ENCODE results near the gene CRTC3. TPM values are rescaled to one million over a fixed set of nuclear protein-coding genes. Genes with fewer than 3 reads are reported as not detected.

Gene CRTC3
- total and polyA plus RNA-seq, 4 donors = 5.1 to 16.8 (median 7.6) TPM

DNA sequence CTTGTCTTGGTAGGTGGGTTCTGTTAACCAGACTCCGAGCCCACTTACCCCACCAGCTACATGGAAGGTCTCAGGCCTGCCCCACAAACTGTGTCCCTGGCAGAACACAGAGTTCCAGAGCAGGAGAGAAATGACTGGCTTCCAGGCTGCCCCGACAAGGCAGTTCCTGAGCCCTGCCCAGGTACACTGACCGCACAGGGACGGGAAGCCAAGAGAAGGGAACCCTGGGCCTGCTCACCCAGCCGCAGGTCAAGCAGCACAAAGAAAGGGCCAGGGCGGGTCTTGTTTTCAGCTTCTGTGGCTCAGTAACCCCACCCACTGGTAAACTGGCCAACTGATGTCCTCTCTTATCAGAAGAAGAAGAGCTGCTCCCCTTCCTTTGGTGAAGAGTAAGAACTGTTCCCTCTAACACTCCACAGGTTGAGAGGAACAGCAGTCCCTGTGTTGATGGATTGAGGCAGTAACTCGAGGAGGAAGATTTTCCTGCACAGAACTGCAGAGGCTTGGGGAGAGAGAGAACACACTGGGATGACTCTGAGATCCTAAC is 68.4 kb downstream of the CRTC3 start (continued):
- TF ChIP-seq, protein P1, sequence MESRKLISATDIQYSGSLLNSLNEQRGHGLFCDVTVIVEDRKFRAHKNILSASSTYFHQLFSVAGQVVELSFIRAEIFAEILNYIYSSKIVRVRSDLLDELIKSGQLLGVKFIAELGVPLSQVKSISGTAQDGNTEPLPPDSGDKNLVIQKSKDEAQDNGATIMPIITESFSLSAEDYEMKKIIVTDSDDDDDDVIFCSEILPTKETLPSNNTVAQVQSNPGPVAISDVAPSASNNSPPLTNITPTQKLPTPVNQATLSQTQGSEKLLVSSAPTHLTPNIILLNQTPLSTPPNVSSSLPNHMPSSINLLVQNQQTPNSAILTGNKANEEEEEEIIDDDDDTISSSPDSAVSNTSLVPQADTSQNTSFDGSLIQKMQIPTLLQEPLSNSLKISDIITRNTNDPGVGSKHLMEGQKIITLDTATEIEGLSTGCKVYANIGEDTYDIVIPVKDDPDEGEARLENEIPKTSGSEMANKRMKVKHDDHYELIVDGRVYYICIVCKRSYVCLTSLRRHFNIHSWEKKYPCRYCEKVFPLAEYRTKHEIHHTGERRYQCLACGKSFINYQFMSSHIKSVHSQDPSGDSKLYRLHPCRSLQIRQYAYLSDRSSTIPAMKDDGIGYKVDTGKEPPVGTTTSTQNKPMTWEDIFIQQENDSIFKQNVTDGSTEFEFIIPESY (IDR thresholded peaks at IDR 0.05) = no peak
- TF ChIP-seq FOXA2 (IDR thresholded peaks at IDR 0.05) (no peak), RXRA (IDR thresholded peaks at IDR 0.05) (peak in 1 of 2 donors; percentile 42)

DNA sequence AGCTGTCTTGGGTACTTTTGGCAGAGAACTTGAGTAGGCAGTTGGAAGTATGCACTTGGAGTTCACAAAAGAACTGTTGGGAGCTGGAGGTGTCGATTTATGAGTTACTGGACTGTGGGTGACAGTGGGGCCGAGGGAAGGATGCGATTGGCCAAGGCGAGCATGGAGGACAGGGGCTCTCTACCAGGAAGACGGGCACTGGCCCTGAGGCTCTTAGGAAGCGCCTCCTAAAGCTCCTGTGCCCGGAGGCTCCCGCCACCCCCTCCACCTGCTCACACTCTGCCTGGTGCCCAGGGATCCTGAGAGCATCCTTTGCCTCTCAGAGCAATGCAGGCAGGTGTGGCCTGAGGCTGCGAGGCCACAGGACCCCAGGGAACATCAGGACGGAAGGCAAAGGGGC is 69.0 kb downstream of the CRTC3 start:
- no peak for TF ChIP-seq YY1 (IDR thresholded peaks at IDR 0.05)
- TF ChIP-seq NR2F2 (IDR thresholded peaks at IDR 0.05) = no peak
- TF ChIP-seq HNF4G (IDR thresholded peaks at IDR 0.05) = no peak
- H3K4me1 ChIP-seq (ENCODE audit: control insufficient read depth in 4 of 4, insufficient read depth in 4 of 4, low read length in 3 of 4) = peaks cover 10 to 27% (median 20%) of the 10 kb centered on the region in 4 donors
- 97% methylated on average over 10 of the region's 10 CpGs for WGBS
- no peaks in the 10 kb centered on the region for H3K9me3 ChIP-seq (ENCODE audit: control insufficient read depth in 4 of 4, low read length in 3 of 4)
- H3K27me3 ChIP-seq (ENCODE audit: control insufficient read depth in 4 of 4, insufficient read depth in 4 of 4, low read length in 3 of 4) = no peaks in the 10 kb centered on the region
- H3K4me3 ChIP-seq (ENCODE audit: low read depth in 1 of 3, low read length in 3 of 3) = no peak overlapping the region
- H3K9ac ChIP-seq (ENCODE audit: low read depth in 1 of 2, low read length in 2 of 2) = no peak overlapping the region
- H3K36me3 ChIP-seq (ENCODE audit: control insufficient read depth in 4 of 4, insufficient read depth in 3 of 4, low read depth in 1 of 4, low read length in 3 of 4) = peaks cover 0 to 3% (median 1%) of the 10 kb centered on the region in 4 donors
- no peak for DNase-seq (ENCODE audit: low spot score)
- no peak overlapping the region for H3K27ac ChIP-seq (ENCODE audit: low read depth in 1 of 2, low read length in 2 of 2)

DNA sequence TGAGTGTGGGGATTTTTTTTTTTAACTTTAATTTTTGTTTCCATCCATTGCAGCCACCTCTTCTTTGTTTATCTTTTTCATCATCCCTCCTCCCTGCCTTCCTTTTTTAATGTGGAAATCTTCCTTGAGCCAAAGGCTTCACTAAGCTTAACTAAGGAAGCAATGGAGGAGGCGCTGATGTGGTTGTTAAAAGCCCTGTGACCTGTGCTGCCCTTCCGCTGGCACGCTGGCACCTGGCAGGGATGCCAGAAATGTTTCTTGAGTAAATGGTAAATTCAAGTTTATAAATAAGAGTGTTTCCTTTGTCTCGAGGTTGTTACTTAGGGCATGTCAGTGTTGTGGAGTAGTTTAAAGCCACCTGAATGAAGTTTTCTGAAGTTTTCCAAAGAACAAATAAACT is 69.4 kb downstream of the CRTC3 start:
- Histone ChIP-seq H3K9ac (ENCODE audit: low read depth in 1 of 2, low read length in 2 of 2) (no peak overlapping the region), H3K36me3 (ENCODE audit: control insufficient read depth in 4 of 4, insufficient read depth in 3 of 4, low read depth in 1 of 4, low read length in 3 of 4) (peaks cover 0 to 3% (median 1%) of the 10 kb centered on the region in 4 donors), H3K27me3 (ENCODE audit: control insufficient read depth in 4 of 4, insufficient read depth in 4 of 4, low read length in 3 of 4) (no peaks in the 10 kb centered on the region), H3K4me1 (ENCODE audit: control insufficient read depth in 4 of 4, insufficient read depth in 4 of 4, low read length in 3 of 4) (peaks cover 6 to 22% (median 17%) of the 10 kb centered on the region in 4 donors), H3K27ac (ENCODE audit: low read depth in 1 of 2, low read length in 2 of 2) (no peak overlapping the region), H3K4me3 (ENCODE audit: low read depth in 1 of 3, low read length in 3 of 3) (no peak overlapping the region), H3K9me3 (ENCODE audit: control insufficient read depth in 4 of 4, low read length in 3 of 4) (no peaks in the 10 kb centered on the region)
- no peak for TF ChIP-seq FOXA2 (IDR thresholded peaks at IDR 0.05)
- TF ChIP-seq, protein P2, sequence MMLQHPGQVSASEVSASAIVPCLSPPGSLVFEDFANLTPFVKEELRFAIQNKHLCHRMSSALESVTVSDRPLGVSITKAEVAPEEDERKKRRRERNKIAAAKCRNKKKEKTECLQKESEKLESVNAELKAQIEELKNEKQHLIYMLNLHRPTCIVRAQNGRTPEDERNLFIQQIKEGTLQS (IDR thresholded peaks at IDR 0.05) = no peak
- no peak for TF ChIP-seq RAD21 (IDR thresholded peaks at IDR 0.05)
- TF ChIP-seq HNF4A (conservative IDR thresholded peaks at IDR 0.05) = no peak
- no peak for TF ChIP-seq HNF4G (IDR thresholded peaks at IDR 0.05)
- TF ChIP-seq, protein P3, sequence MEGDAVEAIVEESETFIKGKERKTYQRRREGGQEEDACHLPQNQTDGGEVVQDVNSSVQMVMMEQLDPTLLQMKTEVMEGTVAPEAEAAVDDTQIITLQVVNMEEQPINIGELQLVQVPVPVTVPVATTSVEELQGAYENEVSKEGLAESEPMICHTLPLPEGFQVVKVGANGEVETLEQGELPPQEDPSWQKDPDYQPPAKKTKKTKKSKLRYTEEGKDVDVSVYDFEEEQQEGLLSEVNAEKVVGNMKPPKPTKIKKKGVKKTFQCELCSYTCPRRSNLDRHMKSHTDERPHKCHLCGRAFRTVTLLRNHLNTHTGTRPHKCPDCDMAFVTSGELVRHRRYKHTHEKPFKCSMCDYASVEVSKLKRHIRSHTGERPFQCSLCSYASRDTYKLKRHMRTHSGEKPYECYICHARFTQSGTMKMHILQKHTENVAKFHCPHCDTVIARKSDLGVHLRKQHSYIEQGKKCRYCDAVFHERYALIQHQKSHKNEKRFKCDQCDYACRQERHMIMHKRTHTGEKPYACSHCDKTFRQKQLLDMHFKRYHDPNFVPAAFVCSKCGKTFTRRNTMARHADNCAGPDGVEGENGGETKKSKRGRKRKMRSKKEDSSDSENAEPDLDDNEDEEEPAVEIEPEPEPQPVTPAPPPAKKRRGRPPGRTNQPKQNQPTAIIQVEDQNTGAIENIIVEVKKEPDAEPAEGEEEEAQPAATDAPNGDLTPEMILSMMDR (IDR thresholded peaks at IDR 0.05; ENCODE audit: low read depth, low read length, missing input control) = no peak
- TF ChIP-seq JUND (IDR thresholded peaks at IDR 0.05) = no peak
- no peak for TF ChIP-seq RXRA (IDR thresholded peaks at IDR 0.05)
- no peak for TF ChIP-seq EGR1 (IDR thresholded peaks at IDR 0.05; ENCODE audit: low read depth in 2 of 2)
- TF ChIP-seq NR2F2 (IDR thresholded peaks at IDR 0.05) = no peak
- no peak for TF ChIP-seq YY1 (IDR thresholded peaks at IDR 0.05)
- TF ChIP-seq TAF1 (conservative IDR thresholded peaks at IDR 0.05) = no peak
- TF ChIP-seq SP1 (IDR thresholded peaks at IDR 0.05) = no peak
- no peak for TF ChIP-seq GABPA (IDR thresholded peaks at IDR 0.05 in 1 of 2, conservative IDR thresholded peaks at IDR 0.05 in 1 of 2)
- TF ChIP-seq, protein P1 (IDR thresholded peaks at IDR 0.05) = no peak
- TF ChIP-seq, protein P4, sequence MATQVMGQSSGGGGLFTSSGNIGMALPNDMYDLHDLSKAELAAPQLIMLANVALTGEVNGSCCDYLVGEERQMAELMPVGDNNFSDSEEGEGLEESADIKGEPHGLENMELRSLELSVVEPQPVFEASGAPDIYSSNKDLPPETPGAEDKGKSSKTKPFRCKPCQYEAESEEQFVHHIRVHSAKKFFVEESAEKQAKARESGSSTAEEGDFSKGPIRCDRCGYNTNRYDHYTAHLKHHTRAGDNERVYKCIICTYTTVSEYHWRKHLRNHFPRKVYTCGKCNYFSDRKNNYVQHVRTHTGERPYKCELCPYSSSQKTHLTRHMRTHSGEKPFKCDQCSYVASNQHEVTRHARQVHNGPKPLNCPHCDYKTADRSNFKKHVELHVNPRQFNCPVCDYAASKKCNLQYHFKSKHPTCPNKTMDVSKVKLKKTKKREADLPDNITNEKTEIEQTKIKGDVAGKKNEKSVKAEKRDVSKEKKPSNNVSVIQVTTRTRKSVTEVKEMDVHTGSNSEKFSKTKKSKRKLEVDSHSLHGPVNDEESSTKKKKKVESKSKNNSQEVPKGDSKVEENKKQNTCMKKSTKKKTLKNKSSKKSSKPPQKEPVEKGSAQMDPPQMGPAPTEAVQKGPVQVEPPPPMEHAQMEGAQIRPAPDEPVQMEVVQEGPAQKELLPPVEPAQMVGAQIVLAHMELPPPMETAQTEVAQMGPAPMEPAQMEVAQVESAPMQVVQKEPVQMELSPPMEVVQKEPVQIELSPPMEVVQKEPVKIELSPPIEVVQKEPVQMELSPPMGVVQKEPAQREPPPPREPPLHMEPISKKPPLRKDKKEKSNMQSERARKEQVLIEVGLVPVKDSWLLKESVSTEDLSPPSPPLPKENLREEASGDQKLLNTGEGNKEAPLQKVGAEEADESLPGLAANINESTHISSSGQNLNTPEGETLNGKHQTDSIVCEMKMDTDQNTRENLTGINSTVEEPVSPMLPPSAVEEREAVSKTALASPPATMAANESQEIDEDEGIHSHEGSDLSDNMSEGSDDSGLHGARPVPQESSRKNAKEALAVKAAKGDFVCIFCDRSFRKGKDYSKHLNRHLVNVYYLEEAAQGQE (IDR thresholded peaks at IDR 0.05) = no peak
- no peak for TF ChIP-seq FOXA1 (IDR thresholded peaks at IDR 0.05)
- TF ChIP-seq, protein P5, sequence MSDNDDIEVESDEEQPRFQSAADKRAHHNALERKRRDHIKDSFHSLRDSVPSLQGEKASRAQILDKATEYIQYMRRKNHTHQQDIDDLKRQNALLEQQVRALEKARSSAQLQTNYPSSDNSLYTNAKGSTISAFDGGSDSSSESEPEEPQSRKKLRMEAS (IDR thresholded peaks at IDR 0.05) = no peak
- 93% methylated on average over 4 of the region's 4 CpGs for WGBS
- DNase-seq (ENCODE audit: low spot score) = no peak
